Sigmoid colon (tissue), 4 donors: ENCODE data around the gene BPIFB2.

Source experiments
- CTCF ChIP-seq, 4 experiments: fragments of 450-650 bp in 3 of 4; fragments of 200-600 bp in 1 of 4; IDR thresholded peaks; one replicate each; pipeline ENCODE4 v1.5.1; 2016 to 2019; ENCODE audit warnings: antibody characterized with exemption in 4 of 4, mild to moderate bottlenecking in 3 of 4, moderate library complexity in 2 of 4
- POLR2A ChIP-seq, 2 donors: fragments of 450-650 bp; IDR thresholded peaks; one replicate each; pipeline ENCODE4 v1.6.1; 2016; ENCODE audit warnings: antibody characterized with exemption in 2 of 2, mild to moderate bottlenecking in 2 of 2, moderate library complexity in 2 of 2
- POLR2AphosphoS5 ChIP-seq, 4 donors: sonication (generic); formaldehyde crosslinking; IDR thresholded peaks; one replicate each; pipeline ENCODE4 v1.6.1; 2017; ENCODE audit warnings: antibody characterized with exemption in 4 of 4

GRCh38 chr20:33010133-33010504 lies 2.6 kb downstream of the BPIFB2 start:
- no peak for TF ChIP-seq POLR2A (IDR thresholded peaks at IDR 0.05)
- no peak for TF ChIP-seq CTCF (IDR thresholded peaks at IDR 0.05)
- TF ChIP-seq POLR2AphosphoS5 (IDR thresholded peaks at IDR 0.05), result no peak
